GOT3 (cell line): ENCODE data around the gene HNRNPL.
"Not testable (repeated sequence)": the region's sequence is repeated elsewhere in the genome, so short reads cannot be mapped to it uniquely, and the experiment has no call there.

Experiments
- DNase-seq: peaks from one replicate; lab custom pipeline; 2025; ENCODE audit warnings: mixed read lengths; lab: John Stamatoyannopoulos, UW

The HNRNPL gene

GRCh38 chr19:38829203-38829602, 20.6 kb downstream of the HNRNPL start:
- not testable (repeated sequence) for DNase-seq

- DNase-seq: no peak
These were observed 22.8 kb downstream of the HNRNPL start for GRCh38 chr19:38826856-38827551.

- DNase-seq: not testable (repeated sequence)
These were observed 23.9 kb downstream of the HNRNPL start for GRCh38 chr19:38825936-38826335.

GRCh38 chr19:38821230-38821825, 28.5 kb downstream of the HNRNPL start:
- DNase-seq: not testable (repeated sequence)

GRCh38 chr19:38819231-38819920, 30.4 kb downstream of the HNRNPL start:
- DNase-seq: no peak

GRCh38 chr19:38817081-38817480, 32.7 kb downstream of the HNRNPL start:
- no peak for DNase-seq

GRCh38 chr19:38816131-38816750, 33.5 kb downstream of the HNRNPL start:
- DNase-seq: no peak

GRCh38 chr19:38815059-38816001, 34.5 kb downstream of the HNRNPL start:
- DNase-seq: no peak

- not testable (repeated sequence) for DNase-seq
These were observed 35.9 kb downstream of the HNRNPL start for GRCh38 chr19:38813932-38814331.

GRCh38 chr19:38813323-38813722, 36.5 kb downstream of the HNRNPL start:
- no peak for DNase-seq

GRCh38 chr19:38812841-38813320, 36.9 kb downstream of the HNRNPL start, which contains the start of gene LGALS4:
LGALS4 (minus strand) TSS chr19:38812945; CDS start chr19:38812886, 59 bp downstream.
- DNase-seq: no peak

GRCh38 chr19:38812009-38812840, 37.6 kb downstream of the HNRNPL start:
- DNase-seq: no peak

- DNase-seq: no peak
These were observed 40.1 kb downstream of the HNRNPL start for GRCh38 chr19:38809592-38810252.

GRCh38 chr19:38808741-38809140, 41.0 kb downstream of the HNRNPL start:
- DNase-seq: no peak

- DNase-seq: not testable (repeated sequence)
These were observed 42.2 kb downstream of the HNRNPL start for GRCh38 chr19:38807374-38808098.

- DNase-seq: no peak
These were observed 43.4 kb downstream of the HNRNPL start for GRCh38 chr19:38806371-38806770.

GRCh38 chr19:38805180-38805579, 44.6 kb downstream of the HNRNPL start:
- DNase-seq: no peak

- DNase-seq: no peak
These were observed 46.2 kb downstream of the HNRNPL start for GRCh38 chr19:38803543-38803942.
